PC-9 (cell line): ENCODE measurements around the gene UPF3B. TPM values are rescaled to one million over a fixed set of nuclear protein-coding genes. Genes with fewer than 3 reads are reported as not detected.

Source experiments
- BruUV-seq: library from RNA; stranded (reverse); fragments of 400-500 nt; replicated peaks from 2 replicates; lab custom pipeline; 2021; lab: Mats Ljungman, UMichigan
- CTCF ChIA-PET: fragments of 300-600 bp; sonication (Branson Sonifier 250); formaldehyde crosslinking; loops from one replicate; lab custom pipeline; 2022; ENCODE audit warnings: antibody characterized with exemption; lab: Charles Lee
- POLR2A ChIA-PET: fragments of 300-600 bp; sonication (Branson Sonifier 250); formaldehyde crosslinking; loops from one replicate; lab custom pipeline; 2022; ENCODE audit warnings: antibody characterized with exemption; ENCODE audit not compliant: unreplicated experiment; lab: Charles Lee
- DNase-seq, 2 experiments: peaks; one replicate each; pipeline versions ENCODE4 v3.0.0 to v3.0.0-alpha.2; 2015 to 2022; ENCODE audit warnings: mixed read lengths in 1 of 2
- H2AFZ ChIP-seq: fragments of 200-600 bp; sonication (generic); 2 replicates; pipeline ENCODE4 v1.8.1; 2017; ENCODE audit warnings: antibody characterized with exemption
- H3F3A ChIP-seq: fragments of 200-600 bp; sonication (generic); 2 replicates; pipeline ENCODE4 v1.8.1; 2017; ENCODE audit warnings: antibody characterized with exemption, mild to moderate bottlenecking, low read depth; ENCODE audit not compliant: insufficient read depth
- H3K27ac ChIP-seq: fragments of 200-600 bp; sonication (generic); 2 replicates; pipeline ENCODE4 v1.6.1; 2016; ENCODE audit warnings: mixed run types
- H3K27me3 ChIP-seq: fragments of 200-600 bp; sonication (generic); 2 replicates; pipeline ENCODE4 v1.6.1; 2016; ENCODE audit warnings: low read depth, mixed run types; ENCODE audit not compliant: insufficient read depth
- H3K36me3 ChIP-seq: fragments of 200-600 bp; sonication (generic); 2 replicates; pipeline ENCODE4 v1.6.1; 2016; ENCODE audit warnings: low read depth, mixed run types
- H3K4me1 ChIP-seq: fragments of 200-600 bp; sonication (generic); replicated peaks from 2 replicates; pipeline ENCODE4 v1.6.1; 2016; ENCODE audit warnings: mixed run types; ENCODE audit not compliant: insufficient read depth
- H3K4me2 ChIP-seq: fragments of 200-600 bp; sonication (generic); 2 replicates; pipeline ENCODE4 v1.6.1; 2017; ENCODE audit warnings: mixed run types
- H3K4me3 ChIP-seq: fragments of 200-600 bp; sonication (generic); 2 replicates; pipeline ENCODE4 v1.6.1; 2016; ENCODE audit warnings: mixed run types
- H3K79me2 ChIP-seq: fragments of 200-600 bp; sonication (generic); 2 replicates; pipeline ENCODE4 v1.6.1; 2017; ENCODE audit warnings: low read depth, mixed run types
- H3K9me2 ChIP-seq: fragments of 200-600 bp; sonication (generic); 2 replicates; pipeline ENCODE4 v1.8.1; 2017; ENCODE audit warnings: mild to moderate bottlenecking; ENCODE audit not compliant: insufficient read depth
- H3K9me3 ChIP-seq: fragments of 200-600 bp; sonication (generic); 2 replicates; pipeline ENCODE4 v1.8.1; 2016; ENCODE audit warnings: low read depth; ENCODE audit not compliant: insufficient read depth
- H4K20me1 ChIP-seq: fragments of 200-600 bp; sonication (generic); 2 replicates; pipeline ENCODE4 v1.8.1; 2017; ENCODE audit not compliant: insufficient read depth
- CTCF ChIP-seq: fragments of 200-600 bp; sonication (generic); conservative IDR thresholded peaks from 2 replicates; pipeline ENCODE4 v1.6.1; 2017; ENCODE audit warnings: mixed run types, antibody characterized with exemption, mild to moderate bottlenecking, moderate library complexity
- EZH2 ChIP-seq: fragments of 200-600 bp; sonication (generic); IDR thresholded peaks from 2 replicates; pipeline ENCODE4 v1.8.0; 2017; ENCODE audit warnings: antibody characterized with exemption, low read depth
- intact Hi-C: fragments of 100-400 bp; cut with micrococcal nuclease; formaldehyde crosslinking; loops from one replicate; pipeline ENCODE4 v1.10.0; 2022; ENCODE audit not compliant: unreplicated experiment
- total RNA-seq: library from RNA; stranded (reverse); gene quantifications from 2 replicates; pipeline ENCODE4 v1.2.3, GENCODE V29; 2021

The UPF3B gene
- total RNA-seq, 1 experiment from 2014 or later, result 24.3 TPM

DNA sequence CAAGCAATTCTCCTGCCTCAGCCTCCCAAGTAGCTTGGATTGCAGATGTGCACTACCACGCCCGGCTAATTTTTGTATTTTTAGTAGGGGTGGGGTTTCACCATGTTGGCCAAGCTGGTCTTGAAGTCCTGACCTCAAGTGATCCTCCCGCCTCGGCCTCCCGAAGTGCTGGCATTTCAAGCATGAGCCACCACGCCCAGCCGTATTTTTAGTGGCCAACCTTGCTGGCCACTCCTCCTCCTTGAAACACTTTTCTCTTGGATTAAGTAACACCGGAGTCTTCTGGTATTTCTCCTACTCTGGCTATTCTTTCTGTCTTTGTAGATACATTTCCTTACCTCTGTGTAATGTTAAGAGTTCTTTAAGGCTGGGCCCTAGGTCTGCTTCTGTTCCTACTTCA, 50.2 kb downstream of the UPF3B start:
- H3K4me1 ChIP-seq, result no peaks in the 10 kb centered on the region
- no peaks in the 10 kb centered on the region for H3K27me3 ChIP-seq
- TF ChIP-seq EZH2 (no peak), CTCF (no peak)
- POLR2A ChIA-PET, result no interaction called here
- no peaks in the 10 kb centered on the region for H3F3A ChIP-seq
- no peak overlapping the region for H3K27ac ChIP-seq
- H3K4me2 ChIP-seq, result no peak overlapping the region
- no peak overlapping the region for H3K4me3 ChIP-seq
- no peaks in the 10 kb centered on the region; the same call in 1 of the 2 replicates for H3K9me3 ChIP-seq
- H3K9me2 ChIP-seq, result no peaks in the 10 kb centered on the region
- H3K79me2 ChIP-seq, result no peaks in the 10 kb centered on the region
- no TSS peak for BruUV-seq
- no peak overlapping the region for H2AFZ ChIP-seq
- DNase-seq, result no peak
- H3K36me3 ChIP-seq, result no peaks in the 10 kb centered on the region
- H4K20me1 ChIP-seq, result no peaks in the 10 kb centered on the region
- intact Hi-C loops, result no loop called here
- CTCF ChIA-PET, result no interaction called here

GRCh38 chrX:119801253-119802221, 51.2 kb downstream of the UPF3B start:
- BruUV-seq, result no TSS peak
- ChIA-PET CTCF (no interaction called here), POLR2A (interaction anchor here (0.7 kb wide), 1 partner anchor 50 kb away, joined by 3 read pairs; no protein-coding TSS in a partner anchor)
- Histone ChIP-seq H4K20me1 (no peaks in the 10 kb centered on the region), H3K4me3 (no peak overlapping the region), H3K4me1 (no peaks in the 10 kb centered on the region), H3K9me2 (no peaks in the 10 kb centered on the region), H3K27me3 (no peaks in the 10 kb centered on the region), H3K9me3 (no peaks in the 10 kb centered on the region; the same call in 1 of the 2 replicates), H2AFZ (no peak overlapping the region), H3F3A (no peaks in the 10 kb centered on the region), H3K4me2 (no peak overlapping the region), H3K79me2 (no peaks in the 10 kb centered on the region), H3K27ac (no peak overlapping the region), H3K36me3 (no peaks in the 10 kb centered on the region)
- DNase-seq, result no peak
- intact Hi-C loops, result no loop called here
- TF ChIP-seq CTCF (no peak), EZH2 (no peak)

DNA sequence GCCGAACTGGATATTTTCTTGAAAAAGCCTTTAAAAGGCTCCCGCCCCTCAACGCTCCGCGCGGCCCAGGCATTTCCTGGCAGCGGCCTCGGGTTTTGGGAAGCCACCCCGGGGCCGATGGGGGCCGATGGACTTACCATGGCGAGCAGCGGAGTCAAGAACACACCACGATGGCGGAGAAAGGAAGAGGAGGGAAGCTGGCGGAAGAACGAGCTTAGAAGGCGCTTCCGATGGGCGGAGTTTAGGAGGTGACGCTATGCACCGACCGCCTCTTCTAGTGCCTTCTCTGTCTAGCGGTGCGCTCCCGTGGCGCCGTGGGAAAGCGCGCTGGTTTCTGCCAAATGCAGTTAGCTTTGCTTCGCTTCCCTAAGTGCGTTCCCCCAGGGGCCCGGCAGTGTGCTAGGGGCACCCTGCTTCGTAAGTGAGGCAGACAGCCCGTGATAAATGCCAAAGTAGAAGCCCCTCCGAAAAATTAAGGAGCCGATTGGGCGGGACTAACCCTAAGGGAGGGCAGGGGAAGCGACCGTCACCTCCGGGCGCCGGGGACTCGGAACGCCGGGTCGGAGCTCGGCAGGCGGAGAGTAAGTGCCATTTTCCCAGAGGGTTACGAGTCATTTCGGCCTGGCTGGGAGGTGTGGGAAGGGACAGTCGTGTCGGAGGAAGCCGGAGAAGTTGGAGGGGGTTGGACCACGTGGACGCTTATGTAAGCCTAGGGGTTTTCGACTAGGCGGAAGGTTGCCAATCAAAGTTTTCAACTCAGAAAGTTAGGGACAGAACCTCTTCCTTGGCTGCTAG, 61.1 kb downstream of the UPF3B start, which contains the start of gene RPL39:
RPL39 (minus strand) TSS at position 194 of the 795 bp plus-strand sequence; CDS start at position 140, 54 bp downstream.
- H3K4me2 ChIP-seq, result peak within 1 kb of the TSS; percentile 86
- H2AFZ ChIP-seq, result peak within 1 kb of the TSS; percentile 75
- peak within 1 kb of the TSS; percentile 96 for H3K4me3 ChIP-seq
- TF ChIP-seq EZH2 (no peak), CTCF (no peak)
- no peaks in the 10 kb centered on the region for H3K9me2 ChIP-seq
- peak within 1 kb of the TSS; percentile 94 for H3K27ac ChIP-seq
- H3F3A ChIP-seq, result peaks cover 64% of the 10 kb centered on the region
- intact Hi-C loops, result loop anchor here (2.0 to 5.0 kb wide), 3 partner anchors 61 to 184 kb away; partner anchors contain the start of genes NDUFA1, NKRF, RNF113A and UPF3B
- DNase-seq, result peak; percentile 84 to 86
- no TSS peak for BruUV-seq
- CTCF ChIA-PET, result interaction anchor here (0.6 to 1.2 kb wide), 4 partner anchors 11 to 182 kb away, joined by 3 to 11 read pairs (median 4); partner anchors contain the start of gene SOWAHD
- no peaks in the 10 kb centered on the region for H3K27me3 ChIP-seq
- H4K20me1 ChIP-seq, result peaks cover 41% of the 10 kb centered on the region
- no peaks in the 10 kb centered on the region for H3K9me3 ChIP-seq
- POLR2A ChIA-PET, result interaction anchor here (0.5 to 1.5 kb wide), 22 partner anchors 8 to 948 kb away, joined by 3 to 19 read pairs (median 4); partner anchors contain the start of genes NDUFA1, RNF113A, SEPTIN6 and SOWAHD
- peaks cover 34% of the 10 kb centered on the region for H3K4me1 ChIP-seq
- peaks cover 43% of the 10 kb centered on the region for H3K36me3 ChIP-seq
- peaks cover 64% of the 10 kb centered on the region for H3K79me2 ChIP-seq
